HepG2 (cell line): Measurements from ENCODE around the gene PPP2R5C. TPM values are rescaled to one million over a fixed set of nuclear protein-coding genes. Genes with fewer than 3 reads are reported as not detected.

ENCODE experiments used
- ATAC-seq: fragments of 200-7000 bp; cut with Tn5 transposase; 3 replicates; pipeline ENCODE4 v1.9.1; 2020; ENCODE audit warnings: mild to moderate bottlenecking, moderate library complexity
- BruUV-seq: library from RNA; stranded (reverse); fragments of 400-500 nt; replicated peaks from 2 replicates; lab custom pipeline; 2021; lab: Mats Ljungman, UMichigan
- CTCF ChIA-PET: fragments of 300-600 bp; formaldehyde crosslinking; extraction: SDS; loops from one replicate; lab custom pipeline; 2021; ENCODE audit warnings: low total read pairs, inconsistent platforms, low intra/inter-chr PET ratio; lab: Yijun Ruan, JAX
- POLR2A ChIA-PET: fragments of 350-600 bp; sonication (Branson Sonifier 250); formaldehyde crosslinking; loops from one replicate; lab custom pipeline; 2020; ENCODE audit warnings: antibody characterized with exemption, inconsistent platforms; lab: Yijun Ruan, JAX
- DNase-seq: peaks from one replicate; pipeline ENCODE4 v3.0.0-alpha.2; 2015; ENCODE audit warnings: low spot score
- FAIRE-seq: peaks from 3 replicates; lab custom pipeline; 2011; peaks lifted over from hg19 to GRCh38; lab: Jason Lieb, UNC
- H2AFZ ChIP-seq: one replicate; pipeline ENCODE4 v1.6.1; 2011; ENCODE audit warnings: low read length, inconsistent platforms
- H3K27ac ChIP-seq: fragments of 300-600 bp; 3 replicates; pipeline ENCODE4 v1.8.0; 2011; ENCODE audit warnings: mixed run types, mild to moderate bottlenecking, mixed read lengths, low read length, inconsistent platforms; ENCODE audit not compliant: insufficient read depth; ENCODE audit errors: extremely low read length
- H3K27me3 ChIP-seq, 2 experiments: fragments of 200-600 bp in 1 of 2; 2 replicates in 1 of 2; 3 replicates in 1 of 2; pipeline versions ENCODE4 v1.6.0 to v1.8.0; 2011; ENCODE audit warnings: low read length in 2 of 2, mild to moderate bottlenecking in 2 of 2, moderate library complexity in 2 of 2, inconsistent platforms in 1 of 2; ENCODE audit not compliant: insufficient read depth in 2 of 2, control insufficient read depth in 1 of 2
- H3K36me3 ChIP-seq, 2 experiments: fragments of 200-600 bp in 1 of 2; replicated peaks in 1 of 2; 2 replicates in 1 of 2; 3 replicates in 1 of 2; pipeline versions ENCODE4 v1.5.1 to v1.8.0; 2011; ENCODE audit warnings: low read length in 2 of 2, inconsistent platforms in 1 of 2; ENCODE audit not compliant: insufficient read depth in 2 of 2, control insufficient read depth in 1 of 2
- H3K4me1 ChIP-seq: 2 replicates; pipeline ENCODE4 v1.5.1; 2012; ENCODE audit warnings: low read length, inconsistent platforms; ENCODE audit not compliant: insufficient read depth
- H3K4me2 ChIP-seq: 2 replicates; pipeline ENCODE4 v1.6.0; 2011; ENCODE audit warnings: low read depth, low read length, inconsistent platforms
- H3K4me3 ChIP-seq, 3 experiments: fragments of 200-600 bp in 1 of 3; sonication (generic), shearing (Covaris generic) in 1 of 3; replicated peaks in 1 of 3; 2 replicates each; pipeline ENCODE4 v1.5.1; 2011 to 2016; ENCODE audit warnings: low read length in 3 of 3, inconsistent platforms in 2 of 3, low read depth in 2 of 3, mild to moderate bottlenecking in 2 of 3, control low read depth in 1 of 3, mixed read lengths in 1 of 3; ENCODE audit not compliant: insufficient read depth in 1 of 3
- H3K79me2 ChIP-seq: one replicate; pipeline ENCODE4 v1.6.1; 2011; ENCODE audit warnings: low read length, inconsistent platforms; ENCODE audit not compliant: insufficient read depth
- H3K9ac ChIP-seq: 2 replicates; pipeline ENCODE4 v1.6.0; 2011; ENCODE audit warnings: mild to moderate bottlenecking, low read depth, low read length, inconsistent platforms; ENCODE audit not compliant: insufficient read depth
- H3K9me3 ChIP-seq: 2 replicates; pipeline ENCODE4 v1.5.1; 2012; ENCODE audit warnings: mild to moderate bottlenecking, low read length
- H4K20me1 ChIP-seq: 2 replicates; pipeline ENCODE4 v1.6.0; 2011; ENCODE audit warnings: inconsistent platforms, mild to moderate bottlenecking, low read length, moderate library complexity; ENCODE audit not compliant: insufficient read depth
- FOXK1 ChIP-seq: sonication (generic); formaldehyde crosslinking; IDR thresholded peaks from 2 replicates; pipeline ENCODE4 v1.4.0; 2020; ENCODE audit warnings: low read depth, missing genetic modification reagents, borderline replicate concordance
- KDM1A ChIP-seq: IDR thresholded peaks from 2 replicates; pipeline ENCODE4 v1.6.1; 2016; ENCODE audit warnings: missing compliant biosample characterization
- POLR2A ChIP-seq, 2 experiments: IDR thresholded peaks; 2 replicates each; pipeline ENCODE4 v1.6.1; 2011; ENCODE audit warnings: low read depth in 2 of 2, low read length in 2 of 2, mild to moderate bottlenecking in 1 of 2, moderate library complexity in 1 of 2; ENCODE audit not compliant: insufficient read depth in 1 of 2
- SIN3B ChIP-seq: fragments of 150-350 bp; IDR thresholded peaks from 2 replicates; pipeline ENCODE4 v1.6.1; 2014; ENCODE audit warnings: low read length
- WGBS: methylation state at CpG from one replicate; pipeline ENCODE4 v1.1.6; 2017; ENCODE audit warnings: low lambda C conversion rate; 5-methylcytosine and 5-hydroxymethylcytosine counted together
- in situ Hi-C: cut with HindIII; loops from 2 replicates; pipeline ENCODE4 v1.10.0; 2017; ENCODE audit warnings: low pct_unique_long_range_greater_than_20kb; ENCODE audit not compliant: extremely low pct_ligation_motif_present
- intact Hi-C: fragments of 100-400 bp; cut with micrococcal nuclease; formaldehyde crosslinking; loops from one replicate; pipeline ENCODE4 v1.10.0; 2022; ENCODE audit not compliant: unreplicated experiment
- polyA plus RNA-seq, 8 experiments: library from polyadenylated mRNA; depleted of rRNA in 3 of 8; stranded (reverse) in 7 of 8; unstranded in 1 of 8; fragments of >200 nt; fragmentation: Illumina TruSeq in 4 of 8; extraction: Trizol in 4 of 8; gene quantifications; 2 replicates each; pipeline versions ENCODE4 v1.2.1 to v1.2.3, GENCODE V29; 2011 to 2016; ENCODE audit warnings: low read depth in 4 of 8, missing spikeins in 1 of 8, mixed read lengths in 1 of 8; ENCODE audit not compliant: insufficient read depth in 1 of 8
- total RNA-seq, 5 experiments: library from RNA; depleted of rRNA; stranded (reverse); fragments of >200 nt; fragmentation: Illumina TruSeq; extraction: Trizol; gene quantifications; 2 replicates each; pipeline ENCODE4 v1.2.3, GENCODE V29; 2016; ENCODE audit warnings: low read depth in 1 of 5
- TF ChIP-seq, protein P1 (sequence below), 2 experiments: sonication (generic) in 1 of 2; formaldehyde crosslinking in 1 of 2; IDR thresholded peaks; 2 replicates each; pipeline versions ENCODE4 v1.4.0 to v1.6.1; 2016 to 2020; ENCODE audit warnings: borderline replicate concordance in 1 of 2, low read depth in 1 of 2, mild to moderate bottlenecking in 1 of 2, missing genetic modification reagents in 1 of 2

Gene PPP2R5C
- total and polyA plus RNA-seq, 2 of the 13 experiments (the other 11 are each of a cell fraction or from before 2014, with no cell fraction given) = 74.3 to 78.5 TPM

- Histone ChIP-seq H3K36me3 (peaks cover 1 to 6% of the 10 kb centered on the region in 2 experiments; a peak in 1 of 5 replicates), H3K9me3 (no peaks in the 10 kb centered on the region), H3K4me2 (no peak overlapping the region), H4K20me1 (0 out of 2 replicates have a peak, but pooled peaks cover 8% of the 10 kb centered on the region), H3K27me3 (no peaks in the 10 kb centered on the region), H3K4me3 (no peak overlapping the region), H3K79me2 (no peaks in the 10 kb centered on the region), H3K9ac (no peak overlapping the region), H3K4me1 (peaks cover 15% of the 10 kb centered on the region), H2AFZ (no peak overlapping the region), H3K27ac (no peak overlapping the region)
- 87% methylated on average over 3 of the region's 3 CpGs for WGBS
- POLR2A ChIA-PET = interaction anchor here (1.2 to 1.5 kb wide), 3 partner anchors 8 to 179 kb away, joined by 3 to 7 read pairs (median 4); no protein-coding TSS in a partner anchor
- ATAC-seq (no peak), FAIRE-seq (no peak), DNase-seq (no peak)
- no TSS peak for BruUV-seq
- no peak for TF ChIP-seq FOXK1 (CRISPR knock-in tag)
- TF ChIP-seq KDM1A (CRISPR knock-in tag) = no peak
- TF ChIP-seq SIN3B = no peak
- TF ChIP-seq, protein P1, sequence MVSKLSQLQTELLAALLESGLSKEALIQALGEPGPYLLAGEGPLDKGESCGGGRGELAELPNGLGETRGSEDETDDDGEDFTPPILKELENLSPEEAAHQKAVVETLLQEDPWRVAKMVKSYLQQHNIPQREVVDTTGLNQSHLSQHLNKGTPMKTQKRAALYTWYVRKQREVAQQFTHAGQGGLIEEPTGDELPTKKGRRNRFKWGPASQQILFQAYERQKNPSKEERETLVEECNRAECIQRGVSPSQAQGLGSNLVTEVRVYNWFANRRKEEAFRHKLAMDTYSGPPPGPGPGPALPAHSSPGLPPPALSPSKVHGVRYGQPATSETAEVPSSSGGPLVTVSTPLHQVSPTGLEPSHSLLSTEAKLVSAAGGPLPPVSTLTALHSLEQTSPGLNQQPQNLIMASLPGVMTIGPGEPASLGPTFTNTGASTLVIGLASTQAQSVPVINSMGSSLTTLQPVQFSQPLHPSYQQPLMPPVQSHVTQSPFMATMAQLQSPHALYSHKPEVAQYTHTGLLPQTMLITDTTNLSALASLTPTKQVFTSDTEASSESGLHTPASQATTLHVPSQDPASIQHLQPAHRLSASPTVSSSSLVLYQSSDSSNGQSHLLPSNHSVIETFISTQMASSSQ (IDR thresholded peaks at IDR 0.05; ENCODE audit: low read depth) = no peak
- TF ChIP-seq, protein P1 (CRISPR knock-in tag; IDR thresholded peaks at IDR 0.05; ENCODE audit: borderline replicate concordance) = no peak
- no peak for TF ChIP-seq POLR2A (IDR thresholded peaks at IDR 0.05; ENCODE audit: insufficient read depth in 1 of 2, low read depth in 2 of 2, low read length in 2 of 2)
- intact Hi-C loops = loop anchor here (5.0 kb wide), 1 partner anchor 37 kb away; no protein-coding TSS in a partner anchor
- in situ Hi-C loops = no loop called here
- CTCF ChIA-PET = interaction anchor here (1.1 to 2.7 kb wide), 2 partner anchors 63 to 73 kb away, joined by 3 to 12 read pairs; no protein-coding TSS in a partner anchor
These were observed 8.7 kb downstream of the PPP2R5C start for GRCh38 chr14:101770183-101770582.
